Epithelial cell of proximal tubule (primary cell): ENCODE measurements around the gene KLHL3. TPM values are rescaled to one million over a fixed set of nuclear protein-coding genes. Genes with fewer than 3 reads are reported as not detected.

ENCODE experiments used
- DNase-seq: peaks from one replicate; pipeline ENCODE4 v3.0.0-alpha.2; 2011; ENCODE audit warnings: low read depth
- H3K4me3 ChIP-seq: 2 replicates; pipeline ENCODE4 v1.5.1; 2011; ENCODE audit warnings: low read depth, mild to moderate bottlenecking, low read length
- CTCF ChIP-seq: conservative IDR thresholded peaks from 2 replicates; pipeline ENCODE4 v1.5.1; 2012; ENCODE audit warnings: low read depth, mild to moderate bottlenecking, low read length
- total RNA-seq: library from RNA; depleted of rRNA; stranded (reverse); fragments of >200 nt; gene quantifications from 2 replicates; pipeline ENCODE4 v1.2.3, GENCODE V29; 2015

KLHL3 gene
- total RNA-seq, 1 donor from 2014 or later: 1.1 TPM

- H3K4me3 ChIP-seq: no peak overlapping the region
- TF ChIP-seq CTCF: no peak
- no peak for DNase-seq
Measured at GRCh38 chr5:137615171-137615775, 120.6 kb downstream of the KLHL3 start.

- TF ChIP-seq CTCF: no peak
- DNase-seq: no peak
- no peak overlapping the region for H3K4me3 ChIP-seq
Measured at GRCh38 chr5:137613554-137614265, 122.2 kb downstream of the KLHL3 start.

GRCh38 chr5:137612576-137612975 lies 123.3 kb downstream of the KLHL3 start:
- no peak overlapping the region for H3K4me3 ChIP-seq
- no peak for TF ChIP-seq CTCF
- DNase-seq: no peak

DNA sequence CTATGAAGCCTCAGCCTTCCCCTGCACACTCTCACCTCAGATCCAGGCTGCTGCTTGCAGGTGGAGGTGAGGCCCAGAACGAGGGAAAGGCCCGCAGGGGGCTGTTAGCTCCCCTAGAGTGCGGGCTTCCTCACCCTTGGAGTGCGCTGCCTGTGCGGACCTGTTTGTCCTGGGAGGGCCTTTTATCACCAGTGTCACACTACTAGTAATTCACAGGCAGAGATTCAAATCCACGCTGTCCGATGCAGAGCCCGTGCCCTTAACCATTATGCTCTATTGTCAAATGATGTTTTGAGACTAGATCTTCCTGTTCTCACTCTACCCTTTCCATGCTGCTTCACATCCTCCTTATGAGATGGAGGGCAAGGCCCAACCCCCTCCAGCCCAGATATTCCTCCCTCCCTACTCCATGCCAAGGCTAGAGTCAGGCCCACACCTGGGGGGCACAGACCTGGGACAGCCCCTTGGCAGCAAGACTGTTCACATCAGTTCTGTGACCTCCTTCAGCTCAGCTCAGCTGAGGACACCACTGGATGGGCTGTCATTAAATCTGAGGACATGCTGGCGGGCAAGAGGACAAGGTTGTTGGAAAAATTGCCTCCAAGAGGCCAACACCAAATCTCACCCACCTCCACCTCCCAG lies 124.0 kb downstream of the KLHL3 start:
- no peak for DNase-seq
- H3K4me3 ChIP-seq: no peak overlapping the region
- no peak for TF ChIP-seq CTCF

DNA sequence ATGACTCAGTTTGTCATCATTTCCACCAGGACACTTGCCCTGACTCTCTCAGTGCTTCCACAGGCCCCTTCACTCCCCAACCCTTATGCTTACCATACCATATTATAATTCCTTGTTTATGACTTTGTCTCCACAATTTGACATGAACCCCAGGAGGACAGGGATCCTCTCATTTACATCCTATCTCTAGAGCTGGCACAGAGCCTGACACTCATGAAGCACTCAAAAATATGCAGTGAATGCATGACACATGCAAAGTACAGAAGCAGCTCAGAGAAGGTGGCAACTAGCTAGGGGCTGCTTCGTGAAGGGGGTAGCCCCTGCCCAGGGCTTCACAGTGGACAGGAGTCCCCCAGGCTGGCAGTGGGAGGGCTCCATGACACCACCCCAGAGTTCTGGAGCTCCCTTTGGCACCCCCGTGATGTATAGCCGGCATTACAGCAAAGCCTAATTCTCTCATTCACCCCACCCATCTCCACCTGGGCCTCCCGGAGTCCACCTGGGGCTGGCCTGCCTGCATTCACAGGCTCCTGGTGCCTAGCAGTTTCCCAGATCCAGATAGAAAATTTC lies 124.8 kb downstream of the KLHL3 start:
- H3K4me3 ChIP-seq: no peak overlapping the region
- TF ChIP-seq CTCF: no peak
- no peak for DNase-seq

DNA sequence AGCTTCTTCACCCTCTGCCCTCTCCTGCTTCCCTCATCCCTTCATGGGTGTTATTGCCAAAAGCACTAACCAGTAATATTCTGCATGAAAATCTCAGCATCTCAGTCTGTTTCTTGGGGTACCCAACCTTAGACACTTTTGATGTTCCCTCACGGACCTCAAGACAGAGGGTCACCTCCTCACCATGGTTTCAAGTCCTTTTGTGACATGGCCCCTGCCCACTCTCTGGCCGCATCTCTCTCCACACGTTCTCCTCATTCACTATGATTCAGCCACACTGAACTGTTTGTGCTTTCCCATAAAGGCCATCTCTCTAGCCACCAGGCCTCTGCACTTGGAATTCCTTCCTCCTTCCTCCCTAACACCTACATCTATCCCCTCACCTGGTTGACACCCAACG lies 125.3 kb downstream of the KLHL3 start:
- DNase-seq: no peak
- H3K4me3 ChIP-seq: no peak overlapping the region
- TF ChIP-seq CTCF: no peak
